22Rv1 (cell line): ENCODE data around the gene PRDM8.

Source experiments
- ZFX ChIP-seq: fragments of 450-650 bp; IDR thresholded peaks from 2 replicates; pipeline ENCODE4 v1.6.1; 2017; ENCODE audit warnings: antibody characterized with exemption, borderline replicate concordance
- TF ChIP-seq, protein P1 (sequence below): fragments of 450-650 bp; IDR thresholded peaks from 2 replicates; pipeline ENCODE4 v1.5.1; 2017; ENCODE audit warnings: mild to moderate bottlenecking

DNA sequence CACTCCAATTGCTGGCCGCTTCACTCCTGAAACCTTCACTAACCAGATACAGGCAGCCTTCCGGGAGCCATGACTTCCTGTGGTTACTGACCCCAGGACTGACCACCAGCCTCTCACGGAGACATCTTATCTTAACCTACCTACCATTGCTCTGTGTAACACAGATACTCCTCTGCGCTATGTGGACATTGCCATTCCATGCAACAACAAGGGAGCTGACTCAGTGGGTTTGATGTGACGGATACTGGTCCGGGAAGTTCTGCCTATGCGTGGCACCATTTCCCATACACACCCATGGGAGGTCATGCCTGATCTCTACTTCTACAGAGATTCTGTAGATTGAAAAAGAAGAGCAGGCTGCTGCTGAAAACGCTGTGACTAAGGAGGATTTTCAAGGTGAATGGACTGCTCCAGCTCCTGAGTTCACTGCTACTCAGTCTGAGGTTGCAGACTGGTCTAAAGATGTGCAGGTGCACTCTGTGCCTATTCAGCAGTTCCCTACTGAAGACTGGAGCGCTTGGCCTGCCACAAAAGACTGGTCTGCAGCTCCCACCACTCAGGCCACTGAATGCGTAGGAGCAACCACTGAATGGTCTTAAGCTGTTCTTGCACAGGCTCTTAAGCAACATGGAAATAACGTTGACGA lies 35.8 kb upstream of the PRDM8 start:
- TF ChIP-seq, protein P1, sequence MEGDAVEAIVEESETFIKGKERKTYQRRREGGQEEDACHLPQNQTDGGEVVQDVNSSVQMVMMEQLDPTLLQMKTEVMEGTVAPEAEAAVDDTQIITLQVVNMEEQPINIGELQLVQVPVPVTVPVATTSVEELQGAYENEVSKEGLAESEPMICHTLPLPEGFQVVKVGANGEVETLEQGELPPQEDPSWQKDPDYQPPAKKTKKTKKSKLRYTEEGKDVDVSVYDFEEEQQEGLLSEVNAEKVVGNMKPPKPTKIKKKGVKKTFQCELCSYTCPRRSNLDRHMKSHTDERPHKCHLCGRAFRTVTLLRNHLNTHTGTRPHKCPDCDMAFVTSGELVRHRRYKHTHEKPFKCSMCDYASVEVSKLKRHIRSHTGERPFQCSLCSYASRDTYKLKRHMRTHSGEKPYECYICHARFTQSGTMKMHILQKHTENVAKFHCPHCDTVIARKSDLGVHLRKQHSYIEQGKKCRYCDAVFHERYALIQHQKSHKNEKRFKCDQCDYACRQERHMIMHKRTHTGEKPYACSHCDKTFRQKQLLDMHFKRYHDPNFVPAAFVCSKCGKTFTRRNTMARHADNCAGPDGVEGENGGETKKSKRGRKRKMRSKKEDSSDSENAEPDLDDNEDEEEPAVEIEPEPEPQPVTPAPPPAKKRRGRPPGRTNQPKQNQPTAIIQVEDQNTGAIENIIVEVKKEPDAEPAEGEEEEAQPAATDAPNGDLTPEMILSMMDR: no peak
- no peak for TF ChIP-seq ZFX
